H9 (cell line): ENCODE results near the gene SELPLG. TPM values are rescaled to one million over a fixed set of nuclear protein-coding genes. Genes with fewer than 3 reads are reported as not detected.

ENCODE experiments used
- DNase-seq: peaks from one replicate; pipeline ENCODE4 v3.0.0-alpha.2; 2017
- H2AFZ ChIP-seq: one replicate; pipeline ENCODE4 v1.6.1; 2013; ENCODE audit warnings: mild to moderate bottlenecking, low read length, control low read depth, moderate library complexity
- H2AK5ac ChIP-seq: 2 replicates; pipeline ENCODE4 v1.6.1; 2013; ENCODE audit warnings: low read length, control low read depth, mixed read lengths; ENCODE audit not compliant: insufficient read length
- H2BK120ac ChIP-seq: one replicate; pipeline ENCODE4 v1.6.1; 2013; ENCODE audit warnings: low read depth, mild to moderate bottlenecking, low read length, control low read depth, inconsistent platforms; ENCODE audit not compliant: poor library complexity, severe bottlenecking
- H2BK12ac ChIP-seq: 2 replicates; pipeline ENCODE4 v1.6.1; 2013; ENCODE audit warnings: low read length, control low read depth, mixed read lengths, low read depth; ENCODE audit not compliant: insufficient read length
- H2BK15ac ChIP-seq: 2 replicates; pipeline ENCODE4 v1.6.1; 2013; ENCODE audit warnings: low read depth, low read length, control low read depth
- H2BK20ac ChIP-seq: one replicate; pipeline ENCODE4 v1.6.1; 2013; ENCODE audit warnings: low read depth, mild to moderate bottlenecking, low read length, control low read depth, inconsistent platforms; ENCODE audit not compliant: poor library complexity, severe bottlenecking
- H2BK5ac ChIP-seq: 2 replicates; pipeline ENCODE4 v1.6.1; 2013; ENCODE audit warnings: low read length, control low read depth, mixed read lengths; ENCODE audit not compliant: insufficient read length
- H3K14ac ChIP-seq: 2 replicates; pipeline ENCODE4 v1.6.1; 2013; ENCODE audit warnings: low read length, control low read depth; ENCODE audit not compliant: insufficient read depth
- H3K18ac ChIP-seq: 2 replicates; pipeline ENCODE4 v1.6.1; 2013; ENCODE audit warnings: low read depth, mild to moderate bottlenecking, mixed read lengths, low read length, control low read depth; ENCODE audit not compliant: insufficient read length
- H3K23ac ChIP-seq: 2 replicates; pipeline ENCODE4 v1.6.1; 2013; ENCODE audit warnings: low read length, control low read depth, mixed read lengths, low read depth; ENCODE audit not compliant: insufficient read length
- H3K23me2 ChIP-seq: 2 replicates; pipeline ENCODE4 v1.6.1; 2013; ENCODE audit warnings: low read depth, mild to moderate bottlenecking, mixed read lengths, low read length, control low read depth; ENCODE audit not compliant: insufficient read length, poor library complexity, severe bottlenecking
- H3K27ac ChIP-seq: 2 replicates; pipeline ENCODE4 v1.5.1; 2013; ENCODE audit warnings: low read length, control low read depth, mixed read lengths, low read depth; ENCODE audit not compliant: insufficient read length
- H3K27me3 ChIP-seq: 2 replicates; pipeline ENCODE4 v1.6.1; 2013; ENCODE audit warnings: low read length, control low read depth, inconsistent platforms; ENCODE audit not compliant: insufficient read depth
- H3K4ac ChIP-seq: 2 replicates; pipeline ENCODE4 v1.6.1; 2013; ENCODE audit warnings: low read depth, mild to moderate bottlenecking, control low read depth, inconsistent platforms, low read length, moderate library complexity
- H3K4me1 ChIP-seq: 2 replicates; pipeline ENCODE4 v1.6.1; 2013; ENCODE audit warnings: low read length, control low read depth, inconsistent platforms; ENCODE audit not compliant: insufficient read depth
- H3K4me2 ChIP-seq: 2 replicates; pipeline ENCODE4 v1.6.1; 2013; ENCODE audit warnings: low read length, control low read depth, mixed read lengths; ENCODE audit not compliant: insufficient read length, insufficient read depth
- H3K56ac ChIP-seq: 2 replicates; pipeline ENCODE4 v1.6.1; 2013; ENCODE audit warnings: low read depth, mild to moderate bottlenecking, mixed read lengths, low read length, control low read depth; ENCODE audit not compliant: insufficient read length
- H3K79me1 ChIP-seq: 2 replicates; pipeline ENCODE4 v1.6.1; 2013; ENCODE audit warnings: low read depth, mild to moderate bottlenecking, moderate library complexity, low read length, control low read depth, inconsistent platforms; ENCODE audit not compliant: insufficient read depth, poor library complexity, severe bottlenecking
- H3K79me2 ChIP-seq: 2 replicates; pipeline ENCODE4 v1.6.1; 2013; ENCODE audit warnings: low read length, control low read depth, inconsistent platforms; ENCODE audit not compliant: insufficient read depth
- H3K9ac ChIP-seq: 2 replicates; pipeline ENCODE4 v1.6.1; 2013; ENCODE audit warnings: low read length, control low read depth, mixed read lengths; ENCODE audit not compliant: insufficient read length; ENCODE audit errors: extremely low read depth
- H3K9me3 ChIP-seq: one replicate; pipeline ENCODE4 v1.6.1; 2013; ENCODE audit warnings: low read depth, low read length, inconsistent platforms; ENCODE audit not compliant: control insufficient read depth
- H3T11ph ChIP-seq: one replicate; pipeline ENCODE4 v1.6.1; 2013; ENCODE audit warnings: mild to moderate bottlenecking, low read length, control low read depth, inconsistent platforms
- H4K20me1 ChIP-seq: one replicate; pipeline ENCODE4 v1.6.1; 2013; ENCODE audit not compliant: control insufficient read depth, insufficient read length, insufficient read depth
- H4K5ac ChIP-seq: 2 replicates; pipeline ENCODE4 v1.6.1; 2013; ENCODE audit warnings: low read depth, mild to moderate bottlenecking, mixed read lengths, low read length, control low read depth; ENCODE audit not compliant: insufficient read length
- H4K8ac ChIP-seq: replicated peaks from 2 replicates; pipeline ENCODE4 v1.6.1; 2013; ENCODE audit warnings: low read length, control low read depth, mixed read lengths, low read depth; ENCODE audit not compliant: insufficient read length
- H4K91ac ChIP-seq: 2 replicates; pipeline ENCODE4 v1.6.1; 2013; ENCODE audit warnings: low read depth, mild to moderate bottlenecking, moderate library complexity, mixed read lengths, low read length, control low read depth; ENCODE audit not compliant: insufficient read length
- H3K27ac Mint-ChIP-seq, 3 experiments: 2 replicates in 2 of 3; 3 replicates in 1 of 3; pipeline ENCODE4 v1.8.0; 2020 to 2021; ENCODE audit warnings: mixed read lengths in 3 of 3, mild to moderate bottlenecking in 1 of 3, moderate library complexity in 1 of 3
- H3K27me3 Mint-ChIP-seq: 2 replicates; pipeline ENCODE4 v1.8.0; 2021; ENCODE audit warnings: low read depth, mild to moderate bottlenecking, moderate library complexity, mixed read lengths
- H3K36me3 Mint-ChIP-seq, 3 experiments: 2 replicates in 2 of 3; 3 replicates in 1 of 3; pipeline ENCODE4 v1.8.0; 2020 to 2021; ENCODE audit warnings: low read depth in 3 of 3, mixed read lengths in 3 of 3; ENCODE audit not compliant: insufficient read depth in 1 of 3
- H3K4me1 Mint-ChIP-seq, 2 experiments: 2 replicates each; pipeline ENCODE4 v1.8.0; 2020; ENCODE audit warnings: mixed read lengths in 2 of 2
- H3K4me3 Mint-ChIP-seq, 2 experiments: 2 replicates in 1 of 2; 3 replicates in 1 of 2; pipeline ENCODE4 v1.8.0; 2020 to 2021; ENCODE audit warnings: mild to moderate bottlenecking in 2 of 2, mixed read lengths in 2 of 2, moderate library complexity in 1 of 2
- H3K9me3 Mint-ChIP-seq, 2 experiments: 2 replicates in 1 of 2; 3 replicates in 1 of 2; pipeline ENCODE4 v1.8.0; 2020; ENCODE audit warnings: mild to moderate bottlenecking in 2 of 2, mixed read lengths in 2 of 2, moderate library complexity in 1 of 2
- WGBS: extraction: QIAGEN DNeasy Blood & Tissue Kit; methylation state at CpG from one replicate; pipeline ENCODE4 v1.1.7; 2013; ENCODE audit warnings: missing lambda C conversion rate, low lambda C conversion rate, mixed read lengths; ENCODE audit not compliant: insufficient read length; ENCODE audit errors: extremely low coverage; 5-methylcytosine and 5-hydroxymethylcytosine counted together
- total RNA-seq: library from RNA; stranded (reverse); gene quantifications from 2 replicates; pipeline ENCODE4 v1.2.1, GENCODE V29; 2021
- TF ChIP-seq, protein P1 (sequence below): fragments of 200-600 bp; sonication (generic); conservative IDR thresholded peaks from 3 replicates; pipeline ENCODE4 v1.8.0; 2021; ENCODE audit warnings: antibody characterized with exemption, mild to moderate bottlenecking

Gene SELPLG
- total RNA-seq, 1 experiment from 2014 or later = 0.15 TPM

DNA sequence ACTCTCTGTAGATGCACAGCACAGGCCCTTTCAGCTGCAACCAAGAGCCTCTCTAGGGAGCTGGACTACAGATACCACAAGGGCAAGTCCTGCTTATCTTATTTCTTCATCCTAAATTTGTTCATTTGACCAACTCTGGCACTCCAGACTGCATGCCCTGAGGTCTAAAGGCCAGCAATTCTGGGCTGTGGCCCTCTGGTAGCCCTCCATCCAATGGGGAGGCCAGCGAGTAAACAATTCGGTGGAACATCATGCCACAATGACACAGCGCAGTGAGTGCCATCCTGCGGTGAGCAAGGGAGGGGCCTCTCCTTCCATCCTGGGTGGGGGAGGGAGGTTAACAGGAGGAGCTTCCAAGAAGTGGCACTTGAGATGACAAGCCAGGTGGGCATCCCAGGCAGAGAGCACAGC lies 652 bp upstream of the SELPLG start:
- H2AFZ ChIP-seq = no peak overlapping the region
- peaks cover 0 to 2% (median 0%) of the 10 kb centered on the region in 3 experiments; a peak in 1 of 7 replicates for H3K36me3 Mint-ChIP-seq
- H3K4me1 ChIP-seq = peaks cover 12% of the 10 kb centered on the region; the same call in 1 of the 2 replicates
- no peak overlapping the region for H4K91ac ChIP-seq
- no peak overlapping the region for H2BK20ac ChIP-seq
- H3K4ac ChIP-seq = no peak overlapping the region
- no peaks in the 10 kb centered on the region for H4K20me1 ChIP-seq
- no peak overlapping the region for H2BK15ac ChIP-seq
- no peak overlapping the region for H3K18ac ChIP-seq
- H3K79me2 ChIP-seq = no peaks in the 10 kb centered on the region
- H3K27me3 ChIP-seq = no peaks in the 10 kb centered on the region
- no peak overlapping the region for H3K27ac ChIP-seq
- H3K9ac ChIP-seq = no peak overlapping the region
- H2BK120ac ChIP-seq = no peak overlapping the region
- H3K4me1 Mint-ChIP-seq = peaks cover 58 to 65% of the 10 kb centered on the region in 2 experiments
- H3K9me3 Mint-ChIP-seq = no peaks in the 10 kb centered on the region
- no peak overlapping the region for H2AK5ac ChIP-seq
- H2BK5ac ChIP-seq = no peak overlapping the region
- H2BK12ac ChIP-seq = no peak overlapping the region
- no peak overlapping the region for H4K5ac ChIP-seq
- no peaks in the 10 kb centered on the region for H3K79me1 ChIP-seq
- H3K4me3 Mint-ChIP-seq = no peak overlapping the region
- peak overlapping the region in 1 of 3 experiments; percentile 40; a peak in 2 of 7 replicates for H3K27ac Mint-ChIP-seq
- H3K27me3 Mint-ChIP-seq = no peaks in the 10 kb centered on the region
- H3K14ac ChIP-seq = no peak overlapping the region
- no peak overlapping the region for H3T11ph ChIP-seq
- DNase-seq = peak; percentile 54
- WGBS = no CpG with 5 or more reads among the region's 4 CpGs
- no peak overlapping the region for H3K4me2 ChIP-seq
- no peaks in the 10 kb centered on the region for H3K9me3 ChIP-seq
- H3K23ac ChIP-seq = no peak overlapping the region
- TF ChIP-seq, protein P1, sequence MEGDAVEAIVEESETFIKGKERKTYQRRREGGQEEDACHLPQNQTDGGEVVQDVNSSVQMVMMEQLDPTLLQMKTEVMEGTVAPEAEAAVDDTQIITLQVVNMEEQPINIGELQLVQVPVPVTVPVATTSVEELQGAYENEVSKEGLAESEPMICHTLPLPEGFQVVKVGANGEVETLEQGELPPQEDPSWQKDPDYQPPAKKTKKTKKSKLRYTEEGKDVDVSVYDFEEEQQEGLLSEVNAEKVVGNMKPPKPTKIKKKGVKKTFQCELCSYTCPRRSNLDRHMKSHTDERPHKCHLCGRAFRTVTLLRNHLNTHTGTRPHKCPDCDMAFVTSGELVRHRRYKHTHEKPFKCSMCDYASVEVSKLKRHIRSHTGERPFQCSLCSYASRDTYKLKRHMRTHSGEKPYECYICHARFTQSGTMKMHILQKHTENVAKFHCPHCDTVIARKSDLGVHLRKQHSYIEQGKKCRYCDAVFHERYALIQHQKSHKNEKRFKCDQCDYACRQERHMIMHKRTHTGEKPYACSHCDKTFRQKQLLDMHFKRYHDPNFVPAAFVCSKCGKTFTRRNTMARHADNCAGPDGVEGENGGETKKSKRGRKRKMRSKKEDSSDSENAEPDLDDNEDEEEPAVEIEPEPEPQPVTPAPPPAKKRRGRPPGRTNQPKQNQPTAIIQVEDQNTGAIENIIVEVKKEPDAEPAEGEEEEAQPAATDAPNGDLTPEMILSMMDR = no peak
- no peak overlapping the region for H4K8ac ChIP-seq
- no peaks in the 10 kb centered on the region for H3K23me2 ChIP-seq
- H3K56ac ChIP-seq = no peak overlapping the region
